ENCODE results near the gene PTRHD1. TPM values are rescaled to one million over a fixed set of nuclear protein-coding genes. Genes with fewer than 3 reads are reported as not detected.

The PTRHD1 gene
- total RNA-seq, result 100 to 1,000 TPM in 1 of 4 donors, 10 to 100 TPM in 2, 1 to 10 TPM in 1; 4.7 to 226 (median 22.8) TPM

GRCh38 chr2:24792874-24793760, at the start of gene PTRHD1, which contains the start of gene CENPO:
TSS of gene PTRHD1 (minus strand) at chr2:24793391. CDS start at chr2:24793377, 14 bp downstream.
TSS of gene CENPO (plus strand) at chr2:24793425. CDS start at chr2:24793920, 495 bp downstream.
- Histone ChIP-seq H3K4me1 (peaks cover 0 to 6% of the 10 kb centered on the region in 2 donors), H3K27me3 (no peaks in the 10 kb centered on the region), H3K9me3 (no peaks in the 10 kb centered on the region), H3K4me3 (peak within 1 kb of the TSS; percentile 75 to 84), H3K27ac (peak within 1 kb of the TSS; percentile 95 to 99), H3K36me3 (no peaks in the 10 kb centered on the region)
- intact Hi-C loops (cut with DNase I; ENCODE audit: low total_unique reads), result no loop called here
- DNase-seq, result peak; percentile 95
- TF ChIP-seq CTCF (IDR thresholded peaks at IDR 0.05) (peak; percentile 42 to 63 (median 59)), POLR2A (IDR thresholded peaks at IDR 0.05) (peak in 1 of 2 donors; percentile 63)

GRCh38 chr2:24842081-24843050, 49.2 kb upstream of the PTRHD1 start:
- H3K27ac ChIP-seq, result no peak overlapping the region
- no peaks in the 10 kb centered on the region for H3K9me3 ChIP-seq
- H3K27me3 ChIP-seq, result no peaks in the 10 kb centered on the region
- intact Hi-C loops (cut with DNase I; ENCODE audit: low total_unique reads), result no loop called here
- no peak for TF ChIP-seq CTCF (IDR thresholded peaks at IDR 0.05)
- no peak for TF ChIP-seq POLR2A (IDR thresholded peaks at IDR 0.05)
- H3K4me1 ChIP-seq, result no peaks in the 10 kb centered on the region
- no peaks in the 10 kb centered on the region for H3K36me3 ChIP-seq
- no peak for DNase-seq
- H3K4me3 ChIP-seq, result no peak overlapping the region

- intact Hi-C loops (cut with DNase I; ENCODE audit: low total_unique reads), result no loop called here
- H3K4me3 ChIP-seq, result no peak overlapping the region
- no peak overlapping the region for H3K27ac ChIP-seq
- TF ChIP-seq CTCF (IDR thresholded peaks at IDR 0.05) (no peak), POLR2A (IDR thresholded peaks at IDR 0.05) (no peak)
- no peaks in the 10 kb centered on the region for H3K27me3 ChIP-seq
- no peaks in the 10 kb centered on the region for H3K36me3 ChIP-seq
- no peak for DNase-seq
- no peaks in the 10 kb centered on the region for H3K9me3 ChIP-seq
- H3K4me1 ChIP-seq, result no peaks in the 10 kb centered on the region
Measured at GRCh38 chr2:24840962-24841945, 48.1 kb upstream of the PTRHD1 start.

GRCh38 chr2:24840164-24840869, 47.1 kb upstream of the PTRHD1 start:
- Histone ChIP-seq H3K27me3 (no peaks in the 10 kb centered on the region), H3K9me3 (no peaks in the 10 kb centered on the region), H3K4me3 (no peak overlapping the region), H3K4me1 (no peaks in the 10 kb centered on the region), H3K36me3 (no peaks in the 10 kb centered on the region), H3K27ac (no peak overlapping the region)
- no peak for DNase-seq
- intact Hi-C loops (cut with DNase I; ENCODE audit: low total_unique reads), result no loop called here
- no peak for TF ChIP-seq CTCF (IDR thresholded peaks at IDR 0.05)
- TF ChIP-seq POLR2A (IDR thresholded peaks at IDR 0.05), result no peak
